ENCODE results near the gene NTNG2.

GRCh38 chr9:132207215-132207614 lies 45.4 kb downstream of the NTNG2 start:
- TF ChIP-seq EZH2 (IDR thresholded peaks at IDR 0.05; ENCODE audit: borderline replicate concordance, insufficient read depth, low read depth, low read length, poor library complexity, severe bottlenecking) (no peak), CTCF (IDR thresholded peaks at IDR 0.05) (no peak)
